HCT116 (cell line): ENCODE data around the gene RSAD2. TPM values are rescaled to one million over a fixed set of nuclear protein-coding genes. Genes with fewer than 3 reads are reported as not detected.

ENCODE experiments used
- ATAC-seq: fragments of 200-7000 bp; cut with Tn5 transposase; 2 replicates; pipeline ENCODE4 v1.9.1; 2020; ENCODE audit warnings: mild to moderate bottlenecking, moderate library complexity
- BruUV-seq: library from RNA; stranded (reverse); fragments of 400-500 nt; replicated peaks from 2 replicates; lab custom pipeline; 2021; lab: Mats Ljungman, UMichigan
- CTCF ChIA-PET: fragments of 300-600 bp; sonication (Branson Sonifier 250); formaldehyde crosslinking; loops from one replicate; lab custom pipeline; 2021; ENCODE audit warnings: antibody characterized with exemption; lab: Charles Lee
- POLR2A ChIA-PET: fragments of 300-600, 350-600 bp; sonication (Branson Sonifier 250); formaldehyde crosslinking; loops from one replicate; lab custom pipeline; 2021; ENCODE audit warnings: antibody characterized with exemption; lab: Charles Lee
- RAD21 ChIA-PET, 2 experiments: fragments of 300-600 bp; sonication (Branson Sonifier 250); formaldehyde crosslinking; loops; one replicate each; lab custom pipeline; 2023; ENCODE audit warnings: low total read pairs in 2 of 2; ENCODE audit not compliant: uncharacterized antibody in 2 of 2, unreplicated experiment in 2 of 2, low non-redundant PET in 1 of 2; lab: Charles Lee
- DNase-seq: peaks from one replicate; pipeline ENCODE4 v3.0.0-alpha.2; 2010; ENCODE audit warnings: low read depth, low spot score
- H2AFZ ChIP-seq: fragments of 200-600 bp; shearing (Covaris generic), sonication (generic); 2 replicates; pipeline ENCODE4 v1.6.1; 2017; ENCODE audit warnings: low read depth, mixed run types, mixed read lengths, antibody characterized with exemption, low read length; ENCODE audit not compliant: poor library complexity, severe bottlenecking
- H3K27ac ChIP-seq: 2 replicates; pipeline ENCODE4 v1.5.1; 2012; ENCODE audit warnings: low read depth, low read length
- H3K27me3 ChIP-seq: fragments of 200-600 bp; sonication (generic); 2 replicates; pipeline ENCODE4 v1.6.1; 2016; ENCODE audit warnings: mixed run types, low read length, mixed read lengths; ENCODE audit not compliant: insufficient read depth
- H3K36me3 ChIP-seq, 2 experiments: fragments of 200-500 bp in 1 of 2; fragments of 200-600 bp in 1 of 2; sonication (Bioruptor generic) in 1 of 2; sonication (generic) in 1 of 2; 2 replicates each; pipeline versions ENCODE4 v1.5.1 to v1.6.1; 2014 to 2016; ENCODE audit warnings: low read length in 2 of 2, inconsistent platforms in 1 of 2, mixed read lengths in 1 of 2, mixed run types in 1 of 2; ENCODE audit not compliant: insufficient read depth in 2 of 2, control insufficient read depth in 1 of 2
- H3K4me1 ChIP-seq, 2 experiments: fragments of 200-600 bp in 1 of 2; sonication (generic) in 1 of 2; 2 replicates each; pipeline versions ENCODE4 v1.5.1 to v1.6.1; 2012 to 2017; ENCODE audit warnings: low read length in 2 of 2, inconsistent platforms in 1 of 2, mild to moderate bottlenecking in 1 of 2, mixed read lengths in 1 of 2, mixed run types in 1 of 2, moderate library complexity in 1 of 2; ENCODE audit not compliant: insufficient read depth in 2 of 2, control insufficient read depth in 1 of 2
- H3K4me2 ChIP-seq: fragments of 200-600 bp; sonication (generic); 2 replicates; pipeline ENCODE4 v1.6.1; 2017; ENCODE audit warnings: mixed run types, low read length, mixed read lengths
- H3K4me3 ChIP-seq, 2 experiments: fragments of 200-600 bp in 1 of 2; sonication (generic) in 1 of 2; replicated peaks in 1 of 2; 2 replicates each; pipeline ENCODE4 v1.5.1; 2011 to 2016; ENCODE audit warnings: low read length in 2 of 2, control low read depth in 1 of 2, low read depth in 1 of 2, mild to moderate bottlenecking in 1 of 2, mixed read lengths in 1 of 2, mixed run types in 1 of 2
- H3K79me2 ChIP-seq: fragments of 200-600 bp; sonication (generic); 2 replicates; pipeline ENCODE4 v1.6.1; 2017; ENCODE audit warnings: mild to moderate bottlenecking, mixed run types, low read length, moderate library complexity, mixed read lengths; ENCODE audit not compliant: insufficient read depth
- H3K9ac ChIP-seq: fragments of 200-600 bp; sonication (generic); 2 replicates; pipeline ENCODE4 v1.6.1; 2016; ENCODE audit warnings: low read length, mixed read lengths
- H3K9me2 ChIP-seq: fragments of 200-600 bp; sonication (generic), shearing (Covaris generic); 2 replicates; pipeline ENCODE4 v1.6.1; 2017; ENCODE audit warnings: mixed run types, mild to moderate bottlenecking, moderate library complexity; ENCODE audit not compliant: insufficient read depth
- H3K9me3 ChIP-seq, 2 experiments: fragments of 200-500 bp in 1 of 2; fragments of 200-600 bp in 1 of 2; sonication (Bioruptor generic) in 1 of 2; sonication (generic) in 1 of 2; 2 replicates each; pipeline ENCODE4 v1.6.1; 2014 to 2017; ENCODE audit warnings: low read length in 2 of 2, mixed read lengths in 2 of 2, inconsistent platforms in 1 of 2, low read depth in 1 of 2, mild to moderate bottlenecking in 1 of 2, mixed run types in 1 of 2, moderate library complexity in 1 of 2; ENCODE audit not compliant: control insufficient read depth in 1 of 2, insufficient read depth in 1 of 2
- H4K20me1 ChIP-seq: fragments of 200-600 bp; sonication (generic), shearing (Covaris generic); 2 replicates; pipeline ENCODE4 v1.6.1; 2017; ENCODE audit warnings: mixed run types, mild to moderate bottlenecking, moderate library complexity; ENCODE audit not compliant: insufficient read depth
- CBX3 ChIP-seq: IDR thresholded peaks from 2 replicates; pipeline ENCODE4 v1.6.1; 2012; ENCODE audit warnings: low read depth
- EGR1 ChIP-seq: IDR thresholded peaks from 2 replicates; pipeline ENCODE4 v1.6.1; 2012; ENCODE audit warnings: low read depth
- FOSL1 ChIP-seq: IDR thresholded peaks from 2 replicates; pipeline ENCODE4 v1.6.1; 2012; ENCODE audit warnings: low read depth
- POLR2A ChIP-seq: IDR thresholded peaks from 2 replicates; pipeline ENCODE4 v1.7.0; 2011; ENCODE audit warnings: borderline replicate concordance; ENCODE audit not compliant: insufficient read depth, insufficient read length; ENCODE audit errors: extremely low read depth
- SP1 ChIP-seq: IDR thresholded peaks from 2 replicates; pipeline ENCODE4 v1.6.1; 2012; ENCODE audit warnings: low read depth
- SRF ChIP-seq: IDR thresholded peaks from 2 replicates; pipeline ENCODE4 v1.6.1; 2012; ENCODE audit warnings: low read depth
- TCF7L2 ChIP-seq: IDR thresholded peaks from 2 replicates; pipeline ENCODE4 v1.7.0; 2011; ENCODE audit warnings: borderline replicate concordance, inconsistent platforms; ENCODE audit not compliant: insufficient read depth, insufficient read length; ENCODE audit errors: extremely low read depth
- YY1 ChIP-seq: IDR thresholded peaks from 2 replicates; pipeline ENCODE4 v1.6.1; 2011; ENCODE audit warnings: low read length, low read depth, moderate library complexity, mild to moderate bottlenecking; ENCODE audit not compliant: insufficient replicate concordance; ENCODE audit errors: extremely low read depth
- ZFX ChIP-seq: fragments of 450-650 bp; IDR thresholded peaks from 2 replicates; pipeline ENCODE4 v1.6.1; 2017
- intact Hi-C: fragments of 100-400 bp; cut with micrococcal nuclease; formaldehyde crosslinking; loops from 2 replicates; pipeline ENCODE4 v1.10.0; 2022
- total RNA-seq: library from RNA; stranded (reverse); gene quantifications from one replicate; pipeline ENCODE4 v1.2.1, GENCODE V29; 2021; ENCODE audit not compliant: unreplicated experiment
- TF ChIP-seq, protein P1 (sequence below): IDR thresholded peaks from 2 replicates; pipeline ENCODE4 v1.6.1; 2012; ENCODE audit warnings: low read depth
- TF ChIP-seq, protein P2 (sequence below): IDR thresholded peaks from 2 replicates; pipeline ENCODE4 v1.6.1; 2011; ENCODE audit warnings: mild to moderate bottlenecking, low read length, moderate library complexity; ENCODE audit not compliant: insufficient replicate concordance; ENCODE audit errors: extremely low read depth
- TF ChIP-seq, protein P3 (sequence below), 3 experiments: fragments of 200-600 bp in 1 of 3; sonication (generic) in 1 of 3; IDR thresholded peaks in 2 of 3; conservative IDR thresholded peaks in 1 of 3; 2 replicates each; pipeline ENCODE4 v1.5.1; 2012 to 2017; ENCODE audit warnings: low read depth in 2 of 3, low read length in 2 of 3, antibody characterized with exemption in 1 of 3, borderline replicate concordance in 1 of 3, control low read depth in 1 of 3, mild to moderate bottlenecking in 1 of 3, mixed read lengths in 1 of 3, mixed run types in 1 of 3, moderate library complexity in 1 of 3; ENCODE audit not compliant: insufficient read depth in 1 of 3

RSAD2 gene
- total RNA-seq, 1 experiment from 2014 or later = not detected

DNA sequence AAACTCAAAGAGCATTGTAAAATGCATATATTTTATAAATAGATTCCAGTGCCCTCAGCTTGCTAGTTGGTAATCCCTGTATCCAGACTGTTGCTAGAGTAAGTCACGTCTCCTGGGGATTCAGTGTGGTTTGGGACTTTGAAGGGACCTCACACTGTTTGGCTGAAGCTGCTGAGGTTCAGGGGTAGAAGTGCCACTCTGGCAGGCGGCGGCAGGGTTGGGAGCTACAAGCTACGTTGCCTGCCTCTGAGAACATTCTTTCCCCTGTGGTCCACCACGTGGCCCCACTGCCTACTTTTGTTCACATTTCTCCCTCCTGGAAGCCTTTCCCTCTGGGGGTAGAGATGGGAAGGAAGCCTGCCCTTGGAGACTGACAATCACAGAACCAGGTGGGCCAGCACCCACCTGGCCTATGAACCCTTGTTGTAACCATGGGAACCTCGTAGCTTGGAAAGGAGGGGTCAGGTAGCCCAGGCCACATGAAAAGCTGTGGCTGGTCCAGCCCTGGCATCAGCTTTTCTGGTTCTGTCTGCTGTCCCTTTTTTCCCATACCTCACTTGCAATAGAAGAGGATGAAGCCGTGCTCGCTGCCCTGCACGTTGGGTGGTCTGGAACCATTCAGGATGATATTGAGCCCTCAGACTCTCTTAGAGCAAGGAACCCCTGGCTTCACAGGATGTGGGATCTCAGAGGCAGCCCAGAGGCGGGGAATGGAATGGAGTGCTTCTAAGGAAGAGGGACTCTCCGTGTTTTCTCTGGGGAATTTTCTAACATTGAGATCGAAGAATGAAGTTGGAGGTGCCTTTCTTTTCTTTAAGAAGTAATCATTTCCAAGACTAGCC, 42.5 kb downstream of the RSAD2 start (continued):
- TF ChIP-seq, protein P1, sequence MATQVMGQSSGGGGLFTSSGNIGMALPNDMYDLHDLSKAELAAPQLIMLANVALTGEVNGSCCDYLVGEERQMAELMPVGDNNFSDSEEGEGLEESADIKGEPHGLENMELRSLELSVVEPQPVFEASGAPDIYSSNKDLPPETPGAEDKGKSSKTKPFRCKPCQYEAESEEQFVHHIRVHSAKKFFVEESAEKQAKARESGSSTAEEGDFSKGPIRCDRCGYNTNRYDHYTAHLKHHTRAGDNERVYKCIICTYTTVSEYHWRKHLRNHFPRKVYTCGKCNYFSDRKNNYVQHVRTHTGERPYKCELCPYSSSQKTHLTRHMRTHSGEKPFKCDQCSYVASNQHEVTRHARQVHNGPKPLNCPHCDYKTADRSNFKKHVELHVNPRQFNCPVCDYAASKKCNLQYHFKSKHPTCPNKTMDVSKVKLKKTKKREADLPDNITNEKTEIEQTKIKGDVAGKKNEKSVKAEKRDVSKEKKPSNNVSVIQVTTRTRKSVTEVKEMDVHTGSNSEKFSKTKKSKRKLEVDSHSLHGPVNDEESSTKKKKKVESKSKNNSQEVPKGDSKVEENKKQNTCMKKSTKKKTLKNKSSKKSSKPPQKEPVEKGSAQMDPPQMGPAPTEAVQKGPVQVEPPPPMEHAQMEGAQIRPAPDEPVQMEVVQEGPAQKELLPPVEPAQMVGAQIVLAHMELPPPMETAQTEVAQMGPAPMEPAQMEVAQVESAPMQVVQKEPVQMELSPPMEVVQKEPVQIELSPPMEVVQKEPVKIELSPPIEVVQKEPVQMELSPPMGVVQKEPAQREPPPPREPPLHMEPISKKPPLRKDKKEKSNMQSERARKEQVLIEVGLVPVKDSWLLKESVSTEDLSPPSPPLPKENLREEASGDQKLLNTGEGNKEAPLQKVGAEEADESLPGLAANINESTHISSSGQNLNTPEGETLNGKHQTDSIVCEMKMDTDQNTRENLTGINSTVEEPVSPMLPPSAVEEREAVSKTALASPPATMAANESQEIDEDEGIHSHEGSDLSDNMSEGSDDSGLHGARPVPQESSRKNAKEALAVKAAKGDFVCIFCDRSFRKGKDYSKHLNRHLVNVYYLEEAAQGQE = no peak
- TF ChIP-seq EGR1 = no peak
- TF ChIP-seq, protein P2, sequence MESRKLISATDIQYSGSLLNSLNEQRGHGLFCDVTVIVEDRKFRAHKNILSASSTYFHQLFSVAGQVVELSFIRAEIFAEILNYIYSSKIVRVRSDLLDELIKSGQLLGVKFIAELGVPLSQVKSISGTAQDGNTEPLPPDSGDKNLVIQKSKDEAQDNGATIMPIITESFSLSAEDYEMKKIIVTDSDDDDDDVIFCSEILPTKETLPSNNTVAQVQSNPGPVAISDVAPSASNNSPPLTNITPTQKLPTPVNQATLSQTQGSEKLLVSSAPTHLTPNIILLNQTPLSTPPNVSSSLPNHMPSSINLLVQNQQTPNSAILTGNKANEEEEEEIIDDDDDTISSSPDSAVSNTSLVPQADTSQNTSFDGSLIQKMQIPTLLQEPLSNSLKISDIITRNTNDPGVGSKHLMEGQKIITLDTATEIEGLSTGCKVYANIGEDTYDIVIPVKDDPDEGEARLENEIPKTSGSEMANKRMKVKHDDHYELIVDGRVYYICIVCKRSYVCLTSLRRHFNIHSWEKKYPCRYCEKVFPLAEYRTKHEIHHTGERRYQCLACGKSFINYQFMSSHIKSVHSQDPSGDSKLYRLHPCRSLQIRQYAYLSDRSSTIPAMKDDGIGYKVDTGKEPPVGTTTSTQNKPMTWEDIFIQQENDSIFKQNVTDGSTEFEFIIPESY = no peak
- no peak for TF ChIP-seq SRF
- TF ChIP-seq SP1 = no peak
- no peak for TF ChIP-seq POLR2A
- TF ChIP-seq TCF7L2 = no peak
- TF ChIP-seq, all 23 proteins: peak for 0

DNA sequence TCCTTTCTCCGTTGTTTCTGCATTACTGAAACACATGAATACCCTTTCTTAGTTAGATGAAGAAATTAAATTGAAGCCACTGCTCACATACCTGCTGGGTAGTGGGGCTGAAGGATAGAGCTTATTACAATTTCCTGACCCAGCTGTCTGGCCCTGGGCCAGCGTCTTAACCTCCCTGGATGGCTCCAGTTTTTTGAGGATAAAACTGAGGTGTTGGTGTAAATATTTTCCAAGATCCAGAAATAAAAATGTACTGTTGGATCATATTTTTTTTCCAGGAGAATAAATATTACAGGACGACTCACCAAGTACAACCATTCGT, 43.1 kb downstream of the RSAD2 start:
- no TSS peak for BruUV-seq
- DNase-seq (no peak), ATAC-seq (no peak)
- Histone ChIP-seq H3K4me2 (no peak overlapping the region), H3K9me2 (no peaks in the 10 kb centered on the region), H4K20me1 (no peaks in the 10 kb centered on the region), H3K79me2 (peaks cover 3% of the 10 kb centered on the region), H3K4me3 (no peak overlapping the region), H3K9me3 (no peaks in the 10 kb centered on the region), H2AFZ (no peak overlapping the region), H3K9ac (no peak overlapping the region), H3K4me1 (peaks cover 9 to 23% of the 10 kb centered on the region in 2 experiments; a peak in 3 of 4 replicates), H3K36me3 (no peaks in the 10 kb centered on the region), H3K27me3 (no peaks in the 10 kb centered on the region), H3K27ac (no peak overlapping the region)
- ChIA-PET RAD21 (no interaction called here), CTCF (no interaction called here), POLR2A (no interaction called here)
- intact Hi-C loops = no loop called here
- TF ChIP-seq FOSL1 (no peak), ZFX (no peak), TCF7L2 (no peak), CBX3 (no peak), YY1 (no peak)
- TF ChIP-seq, protein P3, sequence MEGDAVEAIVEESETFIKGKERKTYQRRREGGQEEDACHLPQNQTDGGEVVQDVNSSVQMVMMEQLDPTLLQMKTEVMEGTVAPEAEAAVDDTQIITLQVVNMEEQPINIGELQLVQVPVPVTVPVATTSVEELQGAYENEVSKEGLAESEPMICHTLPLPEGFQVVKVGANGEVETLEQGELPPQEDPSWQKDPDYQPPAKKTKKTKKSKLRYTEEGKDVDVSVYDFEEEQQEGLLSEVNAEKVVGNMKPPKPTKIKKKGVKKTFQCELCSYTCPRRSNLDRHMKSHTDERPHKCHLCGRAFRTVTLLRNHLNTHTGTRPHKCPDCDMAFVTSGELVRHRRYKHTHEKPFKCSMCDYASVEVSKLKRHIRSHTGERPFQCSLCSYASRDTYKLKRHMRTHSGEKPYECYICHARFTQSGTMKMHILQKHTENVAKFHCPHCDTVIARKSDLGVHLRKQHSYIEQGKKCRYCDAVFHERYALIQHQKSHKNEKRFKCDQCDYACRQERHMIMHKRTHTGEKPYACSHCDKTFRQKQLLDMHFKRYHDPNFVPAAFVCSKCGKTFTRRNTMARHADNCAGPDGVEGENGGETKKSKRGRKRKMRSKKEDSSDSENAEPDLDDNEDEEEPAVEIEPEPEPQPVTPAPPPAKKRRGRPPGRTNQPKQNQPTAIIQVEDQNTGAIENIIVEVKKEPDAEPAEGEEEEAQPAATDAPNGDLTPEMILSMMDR (IDR thresholded peaks at IDR 0.05 in 2 of 3, conservative IDR thresholded peaks at IDR 0.05 in 1 of 3; ENCODE audit: borderline replicate concordance in 1 of 3, insufficient read depth in 1 of 3, low read depth in 2 of 3, low read length in 2 of 3) = no peak
